C4-2B (cell line): ENCODE measurements around the gene CDCA4.
A peak's percentile ranks its signal among the peaks of the same experiment; 100 is the strongest.

Experiments
- H3K27ac ChIP-seq: fragments of 450-650 bp; 2 replicates; pipeline ENCODE4 v1.5.1; 2017
- CTCF ChIP-seq: fragments of 450-650 bp; conservative IDR thresholded peaks from 2 replicates; pipeline ENCODE4 v1.5.1; 2017; ENCODE audit warnings: mild to moderate bottlenecking
- ZFX ChIP-seq: fragments of 450-650 bp; IDR thresholded peaks from 2 replicates; pipeline ENCODE4 v1.6.1; 2017

Gene CDCA4

GRCh38 chr14:104977008-104977680, 43.7 kb downstream of the CDCA4 start:
- TF ChIP-seq CTCF (no peak), ZFX (no peak)
- H3K27ac ChIP-seq: peak overlapping the region; percentile 33

- H3K27ac ChIP-seq: no peak overlapping the region
- TF ChIP-seq ZFX (no peak), CTCF (peak; percentile 97)
Observed at GRCh38 chr14:104976198-104977007, 44.5 kb downstream of the CDCA4 start.

- no peak overlapping the region for H3K27ac ChIP-seq
- TF ChIP-seq CTCF: no peak
- no peak for TF ChIP-seq ZFX
Observed at GRCh38 chr14:104975481-104976197, 45.2 kb downstream of the CDCA4 start.

- TF ChIP-seq CTCF: no peak
- TF ChIP-seq ZFX: no peak; the same call in 1 of the 2 replicates
- no peak overlapping the region for H3K27ac ChIP-seq
Observed at GRCh38 chr14:104974665-104975390, 46.1 kb downstream of the CDCA4 start.

GRCh38 chr14:104974146-104974541, 46.7 kb downstream of the CDCA4 start:
- no peak overlapping the region for H3K27ac ChIP-seq
- TF ChIP-seq CTCF (no peak), ZFX (no peak)

- TF ChIP-seq ZFX (no peak), CTCF (no peak)
- H3K27ac ChIP-seq: no peak overlapping the region
Observed at GRCh38 chr14:104973385-104974145, 47.3 kb downstream of the CDCA4 start.
